HG02840 (cell line): ENCODE measurements around the gene SNCA.

ENCODE experiments used
- ATAC-seq: cut with Tn5 transposase; IDR thresholded peaks from one replicate; pipeline ENCODE4 v1.9.1; 2021; ENCODE audit warnings: mild to moderate bottlenecking, moderate library complexity, moderate number of reproducible peaks; ENCODE audit not compliant: unreplicated experiment, low FRiP score

SNCA gene

DNA sequence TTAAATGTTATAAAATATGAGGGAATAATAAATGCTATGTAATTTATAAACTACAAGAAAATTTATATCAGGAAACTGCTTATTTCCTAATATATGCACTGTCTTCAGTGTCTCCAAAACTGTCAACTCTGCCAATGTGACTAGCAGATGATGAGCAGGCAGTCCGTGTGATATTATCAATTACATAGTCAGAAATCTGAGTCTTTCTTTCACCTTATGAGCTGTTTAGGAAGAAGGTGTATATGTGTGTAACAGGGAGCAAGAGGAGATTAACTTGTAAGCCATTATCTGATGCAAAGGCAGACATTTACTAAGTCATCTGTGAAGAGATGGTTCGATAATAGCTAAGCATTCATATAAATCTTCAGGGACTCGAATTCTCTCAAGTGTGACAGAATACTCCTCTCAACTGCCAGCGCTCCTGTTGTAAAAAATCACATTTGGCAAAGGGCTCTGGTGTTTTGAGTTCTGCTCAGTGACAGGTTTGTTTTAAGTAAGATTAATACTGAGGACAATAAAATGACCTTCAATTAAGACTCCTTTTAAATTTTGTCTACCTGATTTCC lies 79.7 kb downstream of the SNCA start:
- ATAC-seq = no peak

DNA sequence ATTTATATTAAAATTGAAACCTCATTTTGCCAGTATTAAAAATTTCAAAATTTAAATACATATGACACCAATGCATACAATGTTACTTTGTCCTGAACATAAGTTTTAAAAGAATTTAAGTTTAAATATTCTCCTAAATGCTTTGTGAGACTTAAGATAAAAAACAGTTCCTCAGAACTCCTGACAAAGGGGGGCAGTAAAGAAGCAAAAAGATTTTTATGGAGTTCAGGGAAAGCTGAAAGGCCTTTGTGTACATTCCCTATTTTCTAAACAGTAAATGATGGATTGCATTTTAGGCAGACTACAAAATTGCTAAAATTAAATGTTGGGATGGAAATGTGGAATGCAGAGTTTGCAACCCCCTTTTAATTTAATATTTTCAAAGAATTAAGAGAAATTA lies 81.7 kb downstream of the SNCA start:
- no peak for ATAC-seq

DNA sequence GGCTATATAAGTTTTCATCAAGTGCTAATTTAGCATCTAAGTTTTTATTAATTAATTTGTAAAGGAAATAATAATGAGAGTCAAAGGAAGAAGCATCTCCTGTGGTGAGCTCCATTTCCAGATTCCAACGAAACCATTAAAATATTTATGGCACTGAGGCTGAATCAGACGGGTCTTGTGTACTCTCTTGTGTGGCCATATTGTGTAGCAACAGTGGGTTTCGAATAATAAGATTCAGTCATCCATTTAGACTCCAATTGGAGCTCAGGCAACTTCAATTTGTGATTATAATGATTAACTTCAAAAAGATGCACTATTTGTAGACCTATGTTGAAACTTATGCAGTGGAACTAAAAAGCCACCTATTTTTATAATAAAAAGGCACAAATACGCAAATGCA lies 82.4 kb downstream of the SNCA start:
- ATAC-seq = no peak

DNA sequence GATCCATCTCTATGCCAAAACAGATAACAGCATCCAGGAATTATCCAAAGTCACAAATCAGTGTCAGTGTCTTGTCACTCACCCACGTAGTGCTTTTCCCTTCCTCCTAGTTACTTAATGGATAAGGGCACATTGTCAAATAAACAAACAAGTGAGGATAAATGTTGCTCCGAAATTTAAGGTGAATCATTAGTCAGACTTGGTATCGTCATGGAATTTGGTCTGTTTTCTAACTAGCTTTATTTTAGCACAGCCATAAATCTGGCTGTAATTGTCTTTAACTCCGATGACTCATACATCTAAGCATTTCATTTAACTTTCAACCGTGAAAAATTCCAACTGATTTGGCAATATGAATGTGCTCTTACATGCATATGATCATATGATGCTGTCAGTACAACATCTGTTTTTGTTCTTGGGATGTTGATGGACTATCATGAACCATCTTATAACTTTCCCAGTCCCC lies 83.3 kb downstream of the SNCA start:
- ATAC-seq = no peak

DNA sequence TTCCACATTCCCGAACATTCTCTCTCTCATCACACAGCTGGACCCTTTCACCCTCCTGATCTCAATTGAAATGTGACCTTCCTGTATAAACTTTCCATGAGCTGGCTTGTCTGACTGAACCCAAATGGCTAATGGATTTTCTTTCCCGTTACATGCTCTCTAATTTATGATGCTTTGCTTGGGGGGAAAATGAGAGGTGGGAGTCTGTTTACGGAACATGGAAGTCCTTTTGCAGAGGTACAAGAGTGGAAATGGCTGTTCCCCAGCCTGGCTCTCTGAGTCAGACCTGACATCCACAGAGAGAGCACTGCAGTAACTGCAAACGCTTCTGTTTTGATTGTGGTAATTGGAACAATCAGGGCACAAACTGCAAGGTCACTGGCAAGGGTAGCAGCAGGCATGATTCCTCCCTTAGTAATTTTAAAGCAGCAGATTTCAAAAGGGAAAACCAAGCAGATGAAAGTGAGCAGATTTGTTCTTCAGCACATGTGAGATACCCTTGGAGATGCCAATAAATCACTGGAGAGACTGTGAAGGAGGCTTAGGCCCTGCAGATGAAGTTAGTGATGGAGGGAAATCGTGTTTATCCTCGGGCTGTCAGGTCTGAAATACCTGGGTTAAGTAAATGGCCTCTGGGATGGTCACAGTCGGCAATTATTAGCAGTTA lies 83.9 kb downstream of the SNCA start:
- ATAC-seq = no peak

GRCh38 chr4:89751416-89751815 lies 85.5 kb downstream of the SNCA start:
- no peak for ATAC-seq

GRCh38 chr4:89746377-89746776 lies 90.6 kb downstream of the SNCA start:
- ATAC-seq = no peak

DNA sequence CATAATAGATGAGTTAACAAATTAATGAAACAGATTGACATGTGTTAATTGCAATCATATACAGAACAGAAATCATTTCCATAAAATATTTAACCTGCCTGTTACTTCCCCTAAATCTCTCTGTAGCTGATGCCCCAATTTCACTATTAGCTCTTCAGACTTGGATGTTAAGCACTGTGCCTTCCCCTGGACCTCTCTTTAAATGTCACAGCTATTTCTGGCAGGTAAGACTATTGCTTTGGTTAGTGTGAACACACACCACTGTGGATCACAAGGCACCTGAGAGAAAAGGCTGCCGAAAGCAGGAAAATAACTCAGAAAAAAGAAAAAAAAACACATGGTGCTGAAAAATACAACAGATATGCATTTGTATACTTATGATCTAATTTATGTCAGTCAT lies 91.3 kb downstream of the SNCA start:
- ATAC-seq = no peak

DNA sequence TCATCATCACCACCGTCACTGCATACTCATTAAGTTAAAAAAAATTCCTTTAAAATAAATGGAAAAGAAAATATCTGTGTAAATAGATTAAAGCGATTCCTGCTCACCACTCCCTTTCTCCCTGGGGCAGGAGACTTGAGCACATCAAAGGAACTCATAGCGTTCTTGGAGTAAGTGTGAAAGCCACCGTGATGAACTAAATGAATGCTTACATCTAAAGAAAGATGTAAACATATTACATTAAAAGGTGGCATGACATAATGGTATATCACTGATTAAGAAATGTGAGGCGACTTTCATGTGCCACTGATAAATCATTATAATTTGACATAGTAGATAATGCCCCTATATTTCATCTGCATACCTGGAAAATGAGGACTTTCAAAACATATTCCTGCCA lies 92.0 kb downstream of the SNCA start:
- no peak for ATAC-seq

GRCh38 chr4:89741768-89742167 lies 95.2 kb downstream of the SNCA start:
- ATAC-seq = no peak

DNA sequence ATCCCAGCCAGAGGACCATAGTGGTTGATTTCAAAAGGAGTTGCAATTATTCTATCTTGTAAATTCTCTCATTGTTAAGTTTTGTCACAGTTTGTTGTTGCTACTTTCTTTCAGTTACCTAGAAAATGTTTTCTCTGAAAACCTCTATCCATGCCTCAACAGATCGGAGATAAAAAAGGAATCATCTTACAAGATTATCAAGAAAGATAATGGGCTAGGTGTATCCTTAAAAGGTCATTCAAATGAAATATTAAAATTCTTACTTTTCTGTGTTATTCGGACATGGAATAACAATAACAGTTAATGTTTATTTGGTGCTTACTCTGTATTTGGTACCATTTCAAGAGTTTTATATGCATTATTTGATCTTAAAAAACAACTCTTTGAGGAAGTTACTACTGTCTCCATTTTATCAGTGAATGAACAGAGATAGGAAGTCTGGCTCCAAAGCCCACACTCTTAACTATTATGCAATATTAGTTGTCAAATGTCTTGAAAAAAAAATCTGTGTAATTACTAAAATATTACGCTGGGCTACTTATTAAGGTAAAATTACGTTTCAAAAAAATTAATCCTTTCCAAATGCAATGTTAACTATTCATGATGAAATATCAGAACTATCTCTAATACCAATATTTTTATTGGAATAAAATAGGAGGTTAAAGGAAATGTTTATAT lies 97.5 kb downstream of the SNCA start:
- ATAC-seq = no peak

DNA sequence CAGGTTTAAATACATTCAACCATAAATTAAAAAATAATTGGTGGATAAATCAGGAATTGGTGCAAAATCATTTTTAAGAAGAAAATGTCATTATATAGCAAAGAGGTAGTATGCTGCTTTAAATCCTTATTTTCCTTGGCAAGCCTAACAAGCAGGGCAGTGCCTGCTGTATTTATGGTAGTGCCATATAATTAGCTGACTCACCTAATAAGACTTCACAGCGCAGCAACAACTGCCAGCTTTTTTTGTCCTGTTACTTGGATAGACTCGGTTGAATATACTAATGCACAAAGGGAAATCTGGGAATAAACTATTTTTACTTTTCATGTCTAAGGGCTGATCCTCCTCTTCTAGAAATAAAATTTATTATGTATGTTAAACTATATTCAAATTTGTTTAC lies 99.1 kb downstream of the SNCA start:
- no peak for ATAC-seq

- no peak for ATAC-seq
Measured at GRCh38 chr4:89733946-89734345, 103.0 kb downstream of the SNCA start.

DNA sequence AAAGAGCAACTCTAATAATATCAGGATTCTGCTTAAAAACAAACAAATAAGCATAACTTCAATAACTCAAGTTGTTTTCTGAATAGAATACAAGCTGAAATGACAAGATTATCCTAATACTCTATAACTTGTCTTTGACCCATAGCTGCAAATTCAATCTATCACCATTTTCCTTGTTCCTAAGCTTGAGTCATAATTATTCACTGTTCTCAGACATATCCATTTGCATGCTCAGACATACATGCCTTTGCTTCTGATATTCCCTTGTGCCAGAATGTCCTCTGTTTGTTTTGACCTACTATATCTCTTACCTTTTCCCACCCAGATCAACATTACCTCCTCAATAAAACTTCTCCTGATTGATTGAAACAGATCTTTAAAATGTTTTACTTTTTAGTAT lies 109.7 kb downstream of the SNCA start:
- no peak for ATAC-seq

DNA sequence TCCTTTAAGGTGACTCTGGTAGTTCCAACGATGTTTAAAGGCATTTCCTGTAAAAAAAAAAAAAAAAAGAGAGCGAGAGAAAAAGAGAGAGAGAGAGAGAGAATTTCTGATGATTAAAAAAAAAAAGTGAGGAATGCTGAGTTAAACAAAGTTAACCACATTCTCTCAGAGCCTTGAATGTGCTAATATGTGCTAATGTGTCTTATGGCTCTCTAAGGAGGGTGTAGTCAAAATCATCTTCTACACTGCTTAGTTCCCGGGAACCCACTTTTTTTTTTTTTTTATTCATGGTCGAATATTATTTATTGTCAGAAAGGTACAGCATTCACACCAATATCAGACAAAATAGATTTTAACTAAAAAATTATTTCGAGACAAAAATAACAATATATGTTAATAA lies 111.7 kb downstream of the SNCA start:
- no peak for ATAC-seq

DNA sequence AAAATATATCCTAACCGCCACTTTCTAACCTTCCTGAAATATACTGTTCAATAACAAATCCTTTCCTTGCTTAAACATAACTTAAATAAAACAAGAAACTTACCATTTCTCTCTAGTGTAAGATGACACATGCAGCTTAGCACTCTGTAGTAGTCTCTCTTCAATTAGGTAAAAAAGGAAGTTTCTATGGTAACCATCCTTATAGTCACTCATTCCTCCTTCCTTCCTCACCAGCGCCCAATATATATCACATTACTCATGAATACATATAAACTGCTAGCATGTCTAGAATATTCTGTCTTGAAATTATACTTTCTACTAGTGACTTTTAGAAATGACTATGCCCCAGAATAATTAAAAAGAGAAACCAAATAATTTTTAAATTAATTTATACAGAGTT lies 112.2 kb downstream of the SNCA start:
- ATAC-seq = no peak

- ATAC-seq = no peak
Measured at GRCh38 chr4:89723096-89723495, 113.9 kb downstream of the SNCA start.

- no peak for ATAC-seq
Measured at GRCh38 chr4:89722517-89722916, 114.4 kb downstream of the SNCA start.

GRCh38 chr4:89720981-89721380 lies 116.0 kb downstream of the SNCA start:
- no peak for ATAC-seq

- ATAC-seq = no peak
Measured at GRCh38 chr4:89719536-89720090, 117.3 kb downstream of the SNCA start.

DNA sequence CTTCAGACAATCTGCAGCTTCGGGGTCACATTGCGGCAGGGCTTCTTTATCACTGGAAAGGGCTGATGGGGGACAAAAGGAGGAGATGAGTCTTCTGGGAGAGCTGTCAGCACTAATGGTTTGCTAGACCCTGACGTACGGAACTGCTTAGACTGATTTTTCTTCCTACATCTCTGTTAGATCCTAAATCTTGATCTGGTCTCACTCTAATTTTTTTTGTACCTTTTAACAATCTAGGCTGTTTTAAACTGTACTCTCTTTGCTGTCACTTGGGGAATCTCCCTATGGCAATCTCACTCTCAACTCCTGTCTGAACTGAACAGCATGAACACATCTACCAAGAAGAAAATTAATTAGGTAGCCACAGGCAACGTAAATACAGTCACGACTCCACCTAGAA lies 120.1 kb downstream of the SNCA start:
- ATAC-seq = no peak

- ATAC-seq = no peak
Measured at GRCh38 chr4:89715631-89716030, 121.3 kb downstream of the SNCA start.
